ENCODE data around the gene CCDC191. TPM values are rescaled to one million over a fixed set of nuclear protein-coding genes. Genes with fewer than 3 reads are reported as not detected.

CCDC191 gene
- total RNA-seq, 1 donor: 4.2 TPM

DNA sequence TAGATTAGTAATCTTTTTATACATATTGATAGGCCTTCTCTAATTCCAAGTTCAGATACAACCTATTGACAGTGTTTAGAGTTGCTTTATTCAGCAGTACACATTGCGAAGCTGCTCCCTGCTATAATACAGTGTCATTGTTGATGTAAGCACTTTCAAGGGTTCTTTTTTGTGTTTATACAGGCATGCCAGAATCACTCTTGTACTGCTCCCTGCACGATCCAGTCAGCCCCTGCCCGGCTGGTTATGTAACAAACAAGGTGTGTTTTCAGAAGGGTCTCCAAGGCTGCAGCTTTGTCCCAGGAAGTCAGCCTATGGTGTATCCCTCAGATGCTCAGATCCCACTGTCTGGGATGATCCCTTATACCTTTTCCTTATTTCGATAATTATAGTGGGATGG, 11.5 kb upstream of the CCDC191 start:
- H3K4me3 ChIP-seq (ENCODE audit: low read depth, low read length): no peak overlapping the region
- TF ChIP-seq CTCF (IDR thresholded peaks at IDR 0.05; ENCODE audit: insufficient read depth, low read length): no peak
- DNase-seq (ENCODE audit: low read depth): no peak

- TF ChIP-seq CTCF (IDR thresholded peaks at IDR 0.05; ENCODE audit: insufficient read depth, low read length): no peak
- DNase-seq (ENCODE audit: low read depth): no peak
- H3K4me3 ChIP-seq (ENCODE audit: low read depth, low read length): no peak overlapping the region
Measured at GRCh38 chr3:114060906-114061655, 4.8 kb upstream of the CCDC191 start.

GRCh38 chr3:114058646-114059045, 2.3 kb upstream of the CCDC191 start:
- no peak for DNase-seq (ENCODE audit: low read depth)
- no peak overlapping the region for H3K4me3 ChIP-seq (ENCODE audit: low read depth, low read length)
- TF ChIP-seq CTCF (IDR thresholded peaks at IDR 0.05; ENCODE audit: insufficient read depth, low read length): no peak

- no peak for TF ChIP-seq CTCF (IDR thresholded peaks at IDR 0.05; ENCODE audit: insufficient read depth, low read length)
- peak overlapping the region; percentile 100 for H3K4me3 ChIP-seq (ENCODE audit: low read depth, low read length)
- no peak for DNase-seq (ENCODE audit: low read depth)
Measured at GRCh38 chr3:114057011-114057347, 653 bp upstream of the CCDC191 start.

DNA sequence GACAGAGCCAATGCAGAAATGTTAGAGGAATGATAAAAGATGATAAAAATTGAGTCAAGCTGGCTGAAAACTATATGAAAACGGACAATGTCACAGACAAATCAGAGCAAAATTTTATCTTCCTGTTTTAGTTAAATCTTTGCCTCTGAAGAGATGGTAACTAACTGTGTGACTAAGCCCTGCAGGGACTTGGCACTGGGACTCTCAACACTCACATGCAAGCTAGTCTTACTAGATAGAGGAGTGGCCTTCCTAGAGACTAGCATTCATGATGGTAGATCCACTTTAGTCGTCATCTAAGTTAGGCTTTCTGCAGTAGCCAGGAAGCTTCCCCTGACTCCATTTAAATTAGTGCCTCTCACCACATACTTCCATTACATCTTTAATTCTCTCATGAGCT, 4.1 kb downstream of the CCDC191 start:
- DNase-seq (ENCODE audit: low read depth): peak; percentile 30
- H3K4me3 ChIP-seq (ENCODE audit: low read depth, low read length): no peak overlapping the region
- no peak for TF ChIP-seq CTCF (IDR thresholded peaks at IDR 0.05; ENCODE audit: insufficient read depth, low read length)

DNA sequence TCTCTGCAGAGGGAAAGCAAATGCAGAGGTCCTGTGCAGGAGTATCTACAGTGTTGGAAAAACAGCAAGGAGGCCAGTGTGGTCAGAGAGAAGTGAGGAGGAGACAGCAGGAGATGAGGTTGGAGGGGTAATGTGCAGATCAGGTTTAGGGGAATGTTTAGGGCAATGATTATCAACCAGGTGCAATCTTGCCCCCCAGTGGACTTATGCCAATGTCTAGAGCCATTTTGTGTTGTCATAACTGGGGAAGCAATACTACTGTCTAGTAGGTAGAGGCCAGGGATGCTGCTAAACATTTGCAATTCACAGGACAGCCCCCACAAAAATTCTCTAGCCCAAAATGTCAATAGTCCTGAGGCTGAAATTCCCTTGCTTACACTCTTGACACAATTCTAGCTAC, 13.1 kb downstream of the CCDC191 start:
- DNase-seq (ENCODE audit: low read depth): no peak
- TF ChIP-seq CTCF (IDR thresholded peaks at IDR 0.05; ENCODE audit: insufficient read depth, low read length): no peak
- no peak overlapping the region for H3K4me3 ChIP-seq (ENCODE audit: low read depth, low read length)

- DNase-seq (ENCODE audit: low read depth): peak; percentile 16
- H3K4me3 ChIP-seq (ENCODE audit: low read depth, low read length): no peak overlapping the region
- no peak for TF ChIP-seq CTCF (IDR thresholded peaks at IDR 0.05; ENCODE audit: insufficient read depth, low read length)
Measured at GRCh38 chr3:114035896-114036295, 20.4 kb downstream of the CCDC191 start.

Measured in fibroblast of the aortic adventitia (primary cell).